HG03066 (cell line): ENCODE data around the gene SLC2A1.

Experiments used
- ATAC-seq: cut with Tn5 transposase; IDR thresholded peaks from one replicate; pipeline ENCODE4 v1.9.1; 2021; ENCODE audit warnings: low read depth; ENCODE audit not compliant: unreplicated experiment

SLC2A1 gene

DNA sequence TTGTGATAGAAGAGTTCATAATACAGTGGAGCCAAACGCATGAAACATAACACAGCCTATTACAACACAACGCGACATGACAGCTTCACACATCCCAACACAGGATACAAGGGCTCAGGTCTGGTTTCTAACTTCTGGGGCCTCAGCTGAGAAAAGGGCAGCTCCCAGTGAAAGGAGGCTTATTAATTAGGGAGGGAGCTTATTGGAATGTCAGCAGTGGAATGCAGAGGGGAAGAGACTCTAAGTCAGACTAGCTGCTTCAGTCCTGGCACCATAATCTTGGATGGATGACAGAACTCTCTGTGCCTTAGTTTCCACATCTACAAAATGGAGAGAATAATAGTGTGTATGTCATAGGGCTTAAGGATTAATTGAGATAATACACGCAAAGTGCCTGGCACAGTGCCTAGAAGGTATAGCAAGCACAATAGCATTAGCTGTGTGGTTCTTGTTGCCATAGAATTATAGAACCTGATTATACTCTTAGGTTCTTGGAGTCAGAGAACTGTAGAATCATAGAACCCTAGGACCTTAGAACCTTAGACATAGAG lies 22.7 kb upstream of the SLC2A1 start:
- no peak for ATAC-seq

DNA sequence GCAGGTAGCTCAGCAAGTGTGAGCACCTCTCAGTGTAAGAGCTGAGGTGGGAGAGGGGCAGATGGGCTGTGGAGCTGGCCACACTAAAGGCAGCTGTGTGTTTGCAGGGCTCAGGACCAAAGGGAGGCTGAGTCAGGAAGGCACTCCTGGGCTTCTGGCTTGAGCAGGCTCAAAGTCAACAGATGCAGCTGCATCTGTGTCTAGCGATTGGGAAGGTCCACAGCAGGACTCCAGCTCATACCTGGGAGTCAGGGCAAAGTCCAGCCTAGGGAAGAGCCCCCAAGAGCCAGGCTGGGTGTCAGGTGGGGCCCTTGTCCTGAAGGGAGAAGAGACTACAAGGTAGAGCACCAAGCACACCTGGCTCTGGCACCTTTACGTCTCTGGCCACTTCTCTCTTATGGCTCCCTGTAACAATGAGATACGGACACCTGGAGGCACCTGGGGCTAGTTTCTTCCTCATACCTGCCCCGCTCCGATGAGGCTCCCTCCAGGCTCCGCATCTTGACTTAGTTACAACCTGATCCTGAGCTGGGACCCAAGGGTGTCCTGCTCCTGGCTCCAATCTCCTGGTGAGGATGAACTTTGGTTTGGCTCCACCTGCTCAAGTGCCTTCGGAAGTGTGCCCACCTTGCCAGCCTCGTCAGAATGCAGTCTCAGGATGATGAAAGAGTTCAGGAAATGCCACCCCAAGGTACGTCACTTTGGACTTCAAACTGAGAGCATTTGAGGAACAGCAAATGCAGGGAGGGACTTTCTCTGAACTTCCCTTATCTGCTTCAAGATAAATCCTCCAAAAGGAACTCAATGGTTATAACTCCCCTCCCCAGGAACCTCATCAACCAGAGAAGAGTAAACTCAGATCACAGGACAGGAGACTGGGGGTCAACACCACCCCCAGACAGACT lies 21.5 kb upstream of the SLC2A1 start:
- no peak for ATAC-seq

DNA sequence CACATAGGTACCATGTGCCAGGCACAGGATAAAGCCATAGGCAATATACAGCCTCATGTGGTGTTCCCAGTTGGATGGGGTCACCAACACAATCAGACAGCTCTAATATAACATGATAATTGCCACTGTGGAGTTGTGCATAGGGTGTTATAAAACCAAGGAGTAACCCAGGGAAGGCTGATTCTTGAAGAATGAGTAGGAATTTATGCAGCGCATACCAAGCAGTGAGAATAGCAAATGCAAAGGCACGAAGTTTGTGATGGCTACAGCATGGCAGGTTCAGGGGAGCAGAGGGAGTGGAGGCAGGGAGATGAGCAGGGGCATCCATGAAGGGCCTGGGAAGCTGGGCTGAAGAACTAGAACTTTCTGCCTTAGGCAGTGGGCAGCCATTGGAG lies 20.4 kb upstream of the SLC2A1 start:
- no peak for ATAC-seq

GRCh38 chr1:42978317-42979035 lies 19.8 kb upstream of the SLC2A1 start:
- no peak for ATAC-seq

GRCh38 chr1:42977653-42978052 lies 19.0 kb upstream of the SLC2A1 start:
- ATAC-seq = no peak

- ATAC-seq = no peak
Observed at GRCh38 chr1:42975561-42976225, 17.0 kb upstream of the SLC2A1 start.

DNA sequence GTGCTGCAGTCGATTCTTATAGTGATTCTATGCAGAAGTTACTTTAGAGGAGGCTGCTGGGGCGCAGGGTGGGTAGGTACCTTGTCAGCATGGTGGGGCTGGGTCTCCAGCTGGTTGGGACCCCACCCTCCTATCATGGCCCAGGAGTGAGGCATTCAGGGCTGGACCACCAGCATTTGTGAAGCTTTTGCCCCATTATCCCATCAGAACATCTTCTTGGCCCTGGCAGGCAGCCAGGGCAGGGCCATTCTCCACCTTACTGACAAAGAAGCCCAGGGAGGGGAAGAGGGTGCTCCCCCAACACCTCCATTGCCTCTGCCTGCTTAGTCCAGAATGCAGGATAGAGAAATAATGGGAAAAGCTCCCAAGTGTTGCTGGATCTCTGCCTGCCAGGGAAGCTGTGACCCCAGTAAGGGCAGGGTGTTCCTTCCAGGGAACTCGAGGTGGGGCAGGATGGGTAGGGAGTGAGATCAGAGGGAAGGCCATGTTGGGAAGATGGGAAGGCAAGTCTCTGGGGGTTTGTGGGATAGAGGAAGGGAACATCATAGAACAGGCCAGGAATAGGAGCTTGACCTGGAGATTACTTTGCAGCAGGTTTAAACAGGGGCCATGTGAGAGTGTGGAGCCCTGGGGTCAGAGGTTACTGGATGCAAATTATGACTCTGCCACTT lies 16.2 kb upstream of the SLC2A1 start:
- ATAC-seq = no peak

DNA sequence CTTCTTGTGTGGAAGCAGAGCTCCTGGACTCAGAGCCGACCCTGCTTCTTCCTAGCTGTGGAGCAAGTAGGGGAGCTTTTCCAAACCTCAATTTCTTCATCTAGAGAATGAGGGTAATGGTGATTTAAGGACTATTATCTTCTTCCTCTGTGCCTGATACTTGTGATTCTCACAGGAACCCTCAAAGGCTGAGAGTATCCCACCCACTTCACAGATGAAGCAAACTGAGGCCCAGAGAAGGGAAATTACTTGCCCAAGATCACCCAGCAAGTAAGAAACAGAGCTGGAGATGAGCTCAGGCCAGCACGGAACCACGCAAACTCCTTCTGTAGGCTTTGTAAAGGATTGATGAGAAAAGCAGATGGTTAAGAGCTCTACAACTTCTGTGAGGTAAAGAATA lies 15.1 kb upstream of the SLC2A1 start:
- ATAC-seq = no peak

DNA sequence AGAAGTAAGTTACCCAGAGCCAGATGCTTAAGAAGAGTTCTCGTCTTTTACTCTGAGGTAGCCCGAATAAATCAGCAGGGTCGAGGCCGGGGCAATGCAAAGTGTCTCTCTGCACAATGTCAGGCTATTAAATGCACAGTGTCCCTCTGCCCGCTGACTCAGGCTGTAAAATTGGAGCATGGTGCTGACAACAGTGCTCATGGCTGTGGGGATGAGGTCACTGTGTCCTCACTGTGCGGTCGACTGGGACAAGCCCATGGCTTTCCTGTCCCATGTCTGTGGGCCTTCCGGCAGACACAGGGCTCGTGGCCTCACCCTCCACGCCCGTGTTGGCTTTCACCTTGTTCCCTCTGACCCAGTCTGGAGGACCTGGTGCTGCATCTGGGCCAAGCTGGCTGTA lies 14.6 kb upstream of the SLC2A1 start:
- ATAC-seq = no peak

- no peak for ATAC-seq
Observed at GRCh38 chr1:42971841-42972291, 13.2 kb upstream of the SLC2A1 start.

- ATAC-seq = no peak
Observed at GRCh38 chr1:42970143-42970542, 11.5 kb upstream of the SLC2A1 start.

DNA sequence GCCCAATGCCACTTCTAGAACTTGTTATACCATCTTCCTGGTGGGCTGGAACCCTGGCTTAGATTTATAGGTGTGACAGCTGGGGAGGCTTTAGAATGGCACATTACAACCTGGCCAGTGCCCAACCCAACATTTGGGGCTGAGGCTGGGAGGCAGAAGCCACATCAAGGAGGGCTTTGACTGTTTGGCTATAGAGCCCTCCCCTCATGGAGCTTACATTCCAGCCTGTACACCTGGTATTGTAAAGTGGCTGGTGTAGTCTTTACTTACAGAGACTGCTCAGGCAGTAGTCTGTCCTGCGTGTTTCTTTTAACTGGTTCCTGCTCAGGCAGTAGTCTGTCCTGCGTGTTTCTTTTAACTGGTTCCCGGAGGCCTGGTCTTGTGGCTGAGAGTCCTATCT lies 10.0 kb upstream of the SLC2A1 start:
- ATAC-seq = no peak

- ATAC-seq = no peak
Observed at GRCh38 chr1:42966688-42967612, 8.3 kb upstream of the SLC2A1 start.

DNA sequence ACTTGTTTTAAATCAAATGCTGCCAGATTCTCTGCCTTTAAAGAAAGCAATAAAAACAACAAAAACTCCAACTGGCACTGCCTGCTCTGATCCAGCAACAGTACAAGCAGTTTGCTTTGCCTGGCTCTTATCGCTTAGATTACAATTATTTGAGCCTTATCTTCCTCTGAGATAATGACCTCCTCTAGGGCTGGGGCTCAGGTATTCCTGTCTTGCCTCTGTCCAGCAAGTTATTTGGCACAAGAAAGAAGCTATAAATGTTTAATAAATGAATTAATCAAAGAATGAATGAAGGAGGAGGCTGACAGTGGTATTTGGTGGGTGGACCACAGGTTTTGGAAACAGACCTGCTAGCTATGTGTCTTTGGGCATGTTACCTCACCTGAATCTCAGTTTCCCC lies 6.7 kb upstream of the SLC2A1 start:
- ATAC-seq = no peak

DNA sequence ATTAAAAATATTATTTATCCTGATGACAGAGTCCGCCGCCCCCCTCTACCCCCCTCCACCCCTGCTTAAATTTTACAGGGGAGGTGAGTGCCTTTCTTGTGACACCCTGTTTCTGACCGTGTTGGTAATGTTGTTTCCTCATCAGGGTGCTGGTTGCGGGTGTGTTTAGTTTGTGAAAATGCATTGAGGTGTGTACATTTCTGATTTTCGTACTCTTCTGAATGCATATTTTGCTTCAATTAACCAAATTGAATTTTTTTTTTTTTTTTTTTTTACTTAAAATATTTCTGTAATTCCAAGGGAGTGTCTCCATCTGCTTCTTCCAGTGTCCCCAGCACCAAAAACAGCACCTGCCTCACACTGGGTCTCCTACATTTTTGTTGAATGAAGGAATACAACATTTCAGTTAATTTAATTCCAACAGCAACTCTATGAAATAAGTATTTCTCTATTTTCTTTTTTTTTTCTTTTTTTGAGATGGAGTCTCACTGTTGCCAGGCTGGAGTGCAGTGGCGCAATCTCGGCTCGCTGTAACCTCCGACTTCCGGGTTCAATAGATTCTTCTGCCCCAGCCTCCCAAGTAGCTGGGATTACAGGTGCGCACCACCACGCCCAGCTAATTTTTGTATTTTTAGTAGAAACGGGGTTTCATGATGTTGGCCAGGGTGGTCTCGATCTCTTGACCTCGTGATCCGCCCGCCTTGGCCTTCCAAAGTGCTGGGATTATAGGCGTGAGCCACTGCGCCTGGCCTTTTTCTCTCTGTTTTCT lies 5.6 kb upstream of the SLC2A1 start:
- no peak for ATAC-seq

GRCh38 chr1:42963378-42964043 lies 4.8 kb upstream of the SLC2A1 start:
- ATAC-seq = no peak

GRCh38 chr1:42962641-42963377 lies 4.1 kb upstream of the SLC2A1 start:
- no peak for ATAC-seq
